Large intestine (tissue), 3 donors: ENCODE data around the gene KRTAP10-5. TPM values are rescaled to one million over a fixed set of nuclear protein-coding genes. Genes with fewer than 3 reads are reported as not detected.
"Not testable (repeated sequence)": the region's sequence is repeated elsewhere in the genome, so short reads cannot be mapped to it uniquely, and the experiment has no call there.

ENCODE experiments used
- DNase-seq, 2 donors: peaks; one replicate each; pipeline versions ENCODE4 v3.0.0 to v3.0.0-alpha.2; 2013
- H3K27ac ChIP-seq: one replicate; pipeline ENCODE4 v1.5.1; 2013; ENCODE audit warnings: low read length
- H3K27me3 ChIP-seq: 2 replicates; pipeline ENCODE4 v1.6.1; 2013; ENCODE audit warnings: low read length; ENCODE audit not compliant: control insufficient read depth, insufficient read depth
- H3K36me3 ChIP-seq: 2 replicates; pipeline ENCODE4 v1.6.1; 2013; ENCODE audit warnings: low read length; ENCODE audit not compliant: control insufficient read depth, insufficient read depth
- H3K4me1 ChIP-seq: one replicate; pipeline ENCODE4 v1.6.1; 2013; ENCODE audit warnings: low read length; ENCODE audit not compliant: control insufficient read depth, insufficient read depth
- H3K4me3 ChIP-seq: one replicate; pipeline ENCODE4 v1.5.1; 2013; ENCODE audit warnings: low read length
- H3K9me3 ChIP-seq: one replicate; pipeline ENCODE4 v1.6.1; 2013; ENCODE audit warnings: mild to moderate bottlenecking, low read depth, low read length, moderate library complexity; ENCODE audit not compliant: control insufficient read depth
- WGBS: methylation state at CpG from one replicate; pipeline ENCODE4 v1.1.5; 2013; ENCODE audit warnings: low lambda C conversion rate; ENCODE audit not compliant: insufficient coverage; 5-methylcytosine and 5-hydroxymethylcytosine counted together
- polyA plus RNA-seq: library from polyadenylated mRNA; unstranded; fragments of 120-200 nt; gene quantifications from one replicate; pipeline ENCODE4 v1.2.1, GENCODE V29; 2013

The KRTAP10-5 gene
- polyA plus RNA-seq, 1 donor, result not detected

DNA sequence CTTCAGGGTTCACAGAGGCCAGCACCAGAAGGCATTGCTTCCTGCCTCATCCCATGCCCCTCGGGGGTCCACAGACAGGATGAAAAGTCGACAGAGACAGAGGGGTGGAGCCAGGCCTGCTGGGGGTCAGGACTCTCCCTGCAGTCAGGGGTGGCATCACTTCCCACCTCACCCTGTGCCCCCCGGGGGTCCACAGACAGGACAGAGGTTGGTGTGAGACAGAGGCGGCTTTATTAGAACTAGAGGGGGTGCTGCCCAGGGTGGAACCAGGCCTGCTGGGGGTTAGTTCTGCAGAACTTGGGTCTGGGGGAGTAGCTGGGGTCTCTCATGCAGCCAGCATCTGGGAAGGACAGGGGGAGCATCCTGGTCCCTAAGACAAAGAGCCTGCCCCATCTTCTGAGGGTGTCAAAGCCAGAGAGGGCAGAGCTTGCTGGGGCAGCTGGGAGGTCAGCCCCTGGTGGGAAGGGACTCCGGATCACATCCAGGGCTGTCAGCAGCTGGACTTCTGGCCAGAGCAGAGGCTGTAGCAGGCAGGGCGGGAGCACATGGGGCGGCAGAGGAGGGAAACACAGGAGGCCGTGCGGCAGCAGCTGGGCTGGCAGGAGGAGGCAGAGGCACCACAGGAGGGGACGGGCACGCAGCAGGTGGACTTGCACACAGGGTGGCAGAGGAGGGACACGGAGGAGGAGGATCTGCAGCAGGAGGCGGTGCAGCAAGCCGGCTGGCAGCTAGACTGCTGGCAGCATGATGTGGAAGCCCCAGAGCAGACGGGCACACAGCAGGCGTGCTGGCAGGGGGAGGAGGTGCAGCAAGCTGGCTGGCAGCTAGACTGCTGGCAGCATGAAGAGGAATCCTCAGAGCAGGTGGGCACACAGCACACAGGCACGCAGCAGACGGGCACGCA is 10.7 kb upstream of the KRTAP10-5 start:
- not testable (repeated sequence) for DNase-seq, H3K9me3 ChIP-seq, H3K27ac ChIP-seq, H3K4me1 ChIP-seq, H3K27me3 ChIP-seq, H3K36me3 ChIP-seq, H3K4me3 ChIP-seq
- WGBS, result no CpG with 5 or more reads among the region's 19 CpGs

- Histone ChIP-seq H3K36me3 (no peaks in the 10 kb centered on the region), H3K4me3 (no peak overlapping the region), H3K9me3 (peaks cover 4% of the 10 kb centered on the region), H3K27me3 (no peaks in the 10 kb centered on the region), H3K27ac (no peak overlapping the region), H3K4me1 (no peaks in the 10 kb centered on the region)
- no CpG with 5 or more reads among the region's 10 CpGs for WGBS
- DNase-seq, result no peak
Observed at GRCh38 chr21:44590311-44590721, 9.9 kb upstream of the KRTAP10-5 start.

GRCh38 chr21:44589586-44590305 is 9.3 kb upstream of the KRTAP10-5 start:
- H3K27me3 ChIP-seq, result no peaks in the 10 kb centered on the region
- DNase-seq, result no peak
- no peaks in the 10 kb centered on the region for H3K36me3 ChIP-seq
- H3K9me3 ChIP-seq, result peaks cover 4% of the 10 kb centered on the region
- H3K4me1 ChIP-seq, result no peaks in the 10 kb centered on the region
- WGBS, result no CpG with 5 or more reads among the region's 24 CpGs
- no peak overlapping the region for H3K4me3 ChIP-seq
- H3K27ac ChIP-seq, result no peak overlapping the region

- no CpG with 5 or more reads among the region's 2 CpGs for whole genome bisulfite sequencing
- no peak overlapping the region for H3K27ac ChIP-seq
- no peaks in the 10 kb centered on the region for H3K36me3 ChIP-seq
- no peak for DNase-seq
- no peak overlapping the region for H3K4me3 ChIP-seq
- H3K9me3 ChIP-seq, result peaks cover 4% of the 10 kb centered on the region
- H3K4me1 ChIP-seq, result no peaks in the 10 kb centered on the region
- H3K27me3 ChIP-seq, result no peaks in the 10 kb centered on the region
Observed at GRCh38 chr21:44589094-44589493, 8.7 kb upstream of the KRTAP10-5 start.

GRCh38 chr21:44585892-44586291 is 5.5 kb upstream of the KRTAP10-5 start:
- H3K36me3 ChIP-seq, result no peaks in the 10 kb centered on the region
- DNase-seq, result no peak
- no peaks in the 10 kb centered on the region for H3K27me3 ChIP-seq
- no peak overlapping the region for H3K27ac ChIP-seq
- H3K9me3 ChIP-seq, result peaks cover 9% of the 10 kb centered on the region
- no peaks in the 10 kb centered on the region for H3K4me1 ChIP-seq
- WGBS, result no CpG with 5 or more reads among the region's 3 CpGs
- H3K4me3 ChIP-seq, result no peak overlapping the region

GRCh38 chr21:44583800-44584147 is 3.4 kb upstream of the KRTAP10-5 start:
- Histone ChIP-seq H3K27me3 (no peaks in the 10 kb centered on the region), H3K4me3 (no peak overlapping the region), H3K9me3 (peaks cover 20% of the 10 kb centered on the region), H3K4me1 (no peaks in the 10 kb centered on the region), H3K27ac (no peak overlapping the region), H3K36me3 (no peaks in the 10 kb centered on the region)
- DNase-seq, result no peak
- 90% methylated on average over 2 of the region's 6 CpGs for WGBS

GRCh38 chr21:44583089-44583799 is 2.8 kb upstream of the KRTAP10-5 start:
- no peak overlapping the region for H3K27ac ChIP-seq
- H3K4me1 ChIP-seq, result no peaks in the 10 kb centered on the region
- no CpG with 5 or more reads among the region's 11 CpGs for WGBS
- no peak overlapping the region for H3K4me3 ChIP-seq
- H3K36me3 ChIP-seq, result no peaks in the 10 kb centered on the region
- DNase-seq, result no peak
- peaks cover 25% of the 10 kb centered on the region for H3K9me3 ChIP-seq
- H3K27me3 ChIP-seq, result no peaks in the 10 kb centered on the region

- H3K27me3 ChIP-seq, result no peaks in the 10 kb centered on the region
Observed at GRCh38 chr21:44582055-44582454, 1.7 kb upstream of the KRTAP10-5 start.

GRCh38 chr21:44581158-44581557 is 754 bp upstream of the KRTAP10-5 start:
- H3K36me3 ChIP-seq, result no peaks in the 10 kb centered on the region
- H3K9me3 ChIP-seq, result peaks cover 25% of the 10 kb centered on the region
- WGBS, result 97% methylated on average over 3 of the region's 3 CpGs
- DNase-seq, result no peak
- no peak overlapping the region for H3K4me3 ChIP-seq
- no peaks in the 10 kb centered on the region for H3K4me1 ChIP-seq
- H3K27me3 ChIP-seq, result no peaks in the 10 kb centered on the region
- no peak overlapping the region for H3K27ac ChIP-seq

More at GRCh38 chr21:44582055-44582454, 1.7 kb upstream of the KRTAP10-5 start:
- H3K27ac ChIP-seq, result no peak overlapping the region
- H3K4me1 ChIP-seq, result no peaks in the 10 kb centered on the region
- no peak overlapping the region for H3K4me3 ChIP-seq
- no peak for DNase-seq
- peaks cover 25% of the 10 kb centered on the region for H3K9me3 ChIP-seq
- WGBS, result no CpG with 5 or more reads among the region's 15 CpGs
- H3K36me3 ChIP-seq, result no peaks in the 10 kb centered on the region

DNA sequence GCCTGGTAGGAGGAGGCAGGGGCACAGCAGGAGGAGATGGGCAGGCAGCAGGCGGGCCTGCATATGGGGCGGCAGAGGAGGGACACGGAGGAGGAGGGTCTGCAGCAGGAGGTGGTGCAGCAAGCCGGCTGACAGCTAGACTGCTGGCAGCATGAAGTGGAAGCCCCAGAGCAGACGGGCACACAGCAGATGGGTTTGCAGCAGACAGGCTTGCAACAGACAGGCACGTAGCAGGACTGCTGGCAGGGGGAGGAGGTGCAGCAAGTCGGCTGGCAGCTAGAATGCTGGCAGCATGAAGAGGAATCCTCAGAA is 615 bp downstream of the KRTAP10-5 start:
- no peak overlapping the region for H3K27ac ChIP-seq
- H3K9me3 ChIP-seq, result peaks cover 21% of the 10 kb centered on the region
- no peak for DNase-seq
- no peaks in the 10 kb centered on the region for H3K36me3 ChIP-seq
- H3K4me3 ChIP-seq, result no peak overlapping the region
- H3K4me1 ChIP-seq, result no peaks in the 10 kb centered on the region
- H3K27me3 ChIP-seq, result no peaks in the 10 kb centered on the region
- WGBS, result no CpG with 5 or more reads among the region's 7 CpGs
